Activated T-helper 1 cell treated with anti-CD3 and anti-CD28 coated beads, Interleukin-12 subunit alpha, Interleukin-12 subunit beta, Interleukin-2, Interleukin-4 antibody, amounts not matched to agents 30 ng/mL and 10 ng/mL and 1 ng/mL, durations not matched to agents 14 hours and 24 hours and 36 hours (primary cell): ENCODE measurements around the gene TMPRSS9. TPM values are rescaled to one million over a fixed set of nuclear protein-coding genes. Genes with fewer than 3 reads are reported as not detected.
A peak's percentile ranks its signal among the peaks of the same experiment; 100 is the strongest.

ENCODE experiments used
- DNase-seq: peaks from one replicate; pipeline ENCODE4 v3.0.0; 2021; ENCODE audit warnings: low spot score
- H3K27ac Mint-ChIP-seq: one replicate; pipeline ENCODE4 v1.8.0; 2021; ENCODE audit warnings: mild to moderate bottlenecking, mixed read lengths
- H3K27me3 Mint-ChIP-seq: one replicate; pipeline ENCODE4 v1.8.0; 2022; ENCODE audit warnings: mild to moderate bottlenecking, moderate library complexity, mixed read lengths; ENCODE audit not compliant: insufficient read depth
- H3K36me3 Mint-ChIP-seq: one replicate; pipeline ENCODE4 v1.8.0; 2021; ENCODE audit warnings: low read depth, mixed read lengths
- H3K4me1 Mint-ChIP-seq: one replicate; pipeline ENCODE4 v1.8.0; 2021; ENCODE audit warnings: low read depth, mixed read lengths
- H3K4me3 Mint-ChIP-seq: one replicate; pipeline ENCODE4 v1.8.0; 2021; ENCODE audit warnings: mild to moderate bottlenecking, moderate library complexity, mixed read lengths
- H3K9me3 Mint-ChIP-seq: one replicate; pipeline ENCODE4 v1.8.0; 2021; ENCODE audit warnings: mixed read lengths
- intact Hi-C: fragments of 100-400 bp; cut with micrococcal nuclease; formaldehyde crosslinking; loops from one replicate; pipeline ENCODE4 v1.15.1; 2024
- total RNA-seq: library from RNA; stranded (reverse); gene quantifications from 2 replicates; pipeline ENCODE4 v1.2.3, GENCODE V29; 2022

The TMPRSS9 gene
- total RNA-seq, 1 donor from 2014 or later: not detected

- H3K4me1 Mint-ChIP-seq: peaks cover 16% of the 10 kb centered on the region
- no peaks in the 10 kb centered on the region for H3K27me3 Mint-ChIP-seq
- intact Hi-C loops: loop anchor here (1.0 to 10.0 kb wide), 9 partner anchors 18 to 563 kb away; partner anchors contain the start of genes LMNB2, SGTA, SLC39A3 and THOP1
- no peaks in the 10 kb centered on the region for H3K9me3 Mint-ChIP-seq
- peak; percentile 87 for DNase-seq
- peak overlapping the region; percentile 91 for H3K27ac Mint-ChIP-seq
- peaks cover 23% of the 10 kb centered on the region for H3K36me3 Mint-ChIP-seq
- peak overlapping the region; percentile 93 for H3K4me3 Mint-ChIP-seq
Measured at GRCh38 chr19:2474232-2475017, 114.4 kb downstream of the TMPRSS9 start.

- intact Hi-C loops: loop anchor here (1.0 to 10.0 kb wide), 5 partner anchors 18 to 562 kb away; partner anchors contain the start of genes LMNB2, SGTA, SLC39A3 and THOP1
- H3K4me3 Mint-ChIP-seq: peak overlapping the region; percentile 93
- H3K9me3 Mint-ChIP-seq: no peaks in the 10 kb centered on the region
- peak overlapping the region; percentile 91 for H3K27ac Mint-ChIP-seq
- H3K4me1 Mint-ChIP-seq: peaks cover 16% of the 10 kb centered on the region
- peak; percentile 59 for DNase-seq
- peaks cover 23% of the 10 kb centered on the region for H3K36me3 Mint-ChIP-seq
- H3K27me3 Mint-ChIP-seq: no peaks in the 10 kb centered on the region
Measured at GRCh38 chr19:2475018-2475701, 115.1 kb downstream of the TMPRSS9 start.

Other genes with a start within 250 kb of the TMPRSS9 start
- 120 and 124 TPM in 2 replicates for gene AP3D1, start 208.7 kb upstream of the TMPRSS9 start, total RNA-seq
- 119 and 128 TPM in 2 replicates for gene DOT1L, start 196.3 kb upstream of the TMPRSS9 start, total RNA-seq
- 67.5 and 68.2 TPM in 2 replicates for gene PLEKHJ1, start 123.9 kb upstream of the TMPRSS9 start, total RNA-seq
- 153 and 169 TPM in 2 replicates for gene SF3A2, start 123.4 kb upstream of the TMPRSS9 start, total RNA-seq
- gene AMH, start 110.9 kb upstream of the TMPRSS9 start, total RNA-seq: 2.2 and 4.5 TPM in 2 replicates
- 0.34 TPM in 1 of 2 replicates, not detected in the other for gene JSRP1, start 103.8 kb upstream of the TMPRSS9 start, total RNA-seq
- gene PEAK3, start 78.1 kb upstream of the TMPRSS9 start, total RNA-seq: 0.07 and 0.16 TPM in 2 replicates
- 0.18 and 0.24 TPM in 2 replicates for gene LINGO3, start 52.1 kb upstream of the TMPRSS9 start, total RNA-seq
- gene LSM7, start 31.7 kb upstream of the TMPRSS9 start, total RNA-seq: 180 and 193 TPM in 2 replicates
- gene SPPL2B, start 31.6 kb upstream of the TMPRSS9 start, total RNA-seq: 71.2 and 71.4 TPM in 2 replicates
- 178 and 185 TPM in 2 replicates for gene TIMM13, start 67.3 kb downstream of the TMPRSS9 start, total RNA-seq
- 109 and 116 TPM in 2 replicates for gene LMNB2, start 96.7 kb downstream of the TMPRSS9 start, total RNA-seq
- gene GADD45B, start 115.9 kb downstream of the TMPRSS9 start, total RNA-seq: 129 and 132 TPM in 2 replicates